GM23338 (cell line): Measurements from ENCODE around the gene NFIA. TPM values are rescaled to one million over a fixed set of nuclear protein-coding genes. Genes with fewer than 3 reads are reported as not detected.

Experiments used
- ATAC-seq: fragments of 200-7000 bp; cut with Tn5 transposase; 3 replicates; pipeline ENCODE4 v1.9.1; 2020
- DNase-seq: peaks from one replicate; pipeline ENCODE4 v3.0.0-alpha.2; 2015; ENCODE audit warnings: low spot score
- H2AFZ ChIP-seq: fragments of 200-600 bp; sonication (generic); 2 replicates; pipeline ENCODE4 v1.8.0; 2016; ENCODE audit warnings: antibody characterized with exemption, mild to moderate bottlenecking, moderate library complexity
- H3F3A ChIP-seq: fragments of 200-600 bp; sonication (generic); replicated peaks from 2 replicates; pipeline ENCODE4 v1.8.0; 2017; ENCODE audit warnings: antibody characterized with exemption, mixed run types, low read depth
- H3K27ac ChIP-seq: fragments of 200-600 bp; sonication (generic); 2 replicates; pipeline ENCODE4 v1.6.1; 2016; ENCODE audit warnings: low read depth
- H3K27me3 ChIP-seq: fragments of 200-600 bp; sonication (generic); 2 replicates; pipeline ENCODE4 v1.8.0; 2016; ENCODE audit warnings: mild to moderate bottlenecking, mixed run types, moderate library complexity; ENCODE audit not compliant: insufficient read depth
- H3K36me3 ChIP-seq: fragments of 200-600 bp; sonication (generic); 2 replicates; pipeline ENCODE4 v1.8.0; 2016; ENCODE audit warnings: mild to moderate bottlenecking; ENCODE audit not compliant: insufficient read depth
- H3K4me1 ChIP-seq: fragments of 200-600 bp; sonication (generic); 2 replicates; pipeline ENCODE4 v1.8.0; 2016; ENCODE audit warnings: mild to moderate bottlenecking, moderate library complexity; ENCODE audit not compliant: insufficient read depth
- H3K4me2 ChIP-seq: fragments of 200-600 bp; sonication (generic); 2 replicates; pipeline ENCODE4 v1.7.1; 2017; ENCODE audit warnings: mixed run types
- H3K4me3 ChIP-seq: fragments of 200-600 bp; sonication (generic); 2 replicates; pipeline ENCODE4 v1.6.1; 2016; ENCODE audit warnings: mixed run types
- H3K79me2 ChIP-seq: fragments of 200-600 bp; sonication (generic); replicated peaks from 2 replicates; pipeline ENCODE4 v1.8.0; 2017; ENCODE audit warnings: mild to moderate bottlenecking; ENCODE audit not compliant: insufficient read depth
- H3K9me2 ChIP-seq: fragments of 200-600 bp; sonication (generic); 2 replicates; pipeline ENCODE4 v1.8.0; 2017; ENCODE audit not compliant: insufficient read depth
- H4K20me1 ChIP-seq: fragments of 200-600 bp; sonication (generic); replicated peaks from 2 replicates; pipeline ENCODE4 v1.8.0; 2017; ENCODE audit warnings: mild to moderate bottlenecking; ENCODE audit not compliant: insufficient read depth
- H3K27ac Mint-ChIP-seq: 2 replicates; pipeline ENCODE4 v1.8.0; 2020; ENCODE audit warnings: inconsistent platforms, mild to moderate bottlenecking, moderate library complexity, mixed read lengths
- H3K27me3 Mint-ChIP-seq: 3 replicates; pipeline ENCODE4 v1.8.0; 2022; ENCODE audit warnings: low read depth, mild to moderate bottlenecking, moderate library complexity, mixed read lengths, inconsistent platforms; ENCODE audit not compliant: insufficient read depth, poor library complexity
- H3K36me3 Mint-ChIP-seq: 3 replicates; pipeline ENCODE4 v1.8.0; 2021; ENCODE audit warnings: low read depth, mild to moderate bottlenecking, inconsistent platforms, moderate library complexity, mixed read lengths
- H3K4me1 Mint-ChIP-seq: 3 replicates; pipeline ENCODE4 v1.8.0; 2020; ENCODE audit warnings: mild to moderate bottlenecking, inconsistent platforms, mixed read lengths
- H3K4me3 Mint-ChIP-seq: 3 replicates; pipeline ENCODE4 v1.8.0; 2021; ENCODE audit warnings: moderate library complexity, mild to moderate bottlenecking, inconsistent platforms, mixed read lengths
- H3K9me3 Mint-ChIP-seq: 3 replicates; pipeline ENCODE4 v1.8.0; 2020; ENCODE audit warnings: moderate library complexity, mild to moderate bottlenecking, inconsistent platforms, mixed read lengths
- CREB1 ChIP-seq: fragments of 250-450 bp; sonication (Bioruptor Pico); IDR thresholded peaks from 2 replicates; pipeline ENCODE4 v1.5.0; 2020; ENCODE audit warnings: low read depth, mild to moderate bottlenecking, moderate library complexity
- CTCF ChIP-seq, 2 experiments: fragments of 200-600 bp in 1 of 2; sonication (generic) in 1 of 2; conservative IDR thresholded peaks; 2 replicates each; pipeline versions ENCODE4 v1.5.1 to v1.6.1; 2016 to 2017; ENCODE audit warnings: antibody characterized with exemption in 2 of 2, low read depth in 2 of 2, mild to moderate bottlenecking in 2 of 2, moderate library complexity in 1 of 2
- ETS1 ChIP-seq: IDR thresholded peaks from 2 replicates; pipeline ENCODE4 v1.6.1; 2016; ENCODE audit warnings: antibody characterized with exemption
- EZH2 ChIP-seq: fragments of 200-600 bp; sonication (generic); IDR thresholded peaks from one replicate; pipeline ENCODE4 v1.8.0; 2017; ENCODE audit warnings: antibody characterized with exemption, mild to moderate bottlenecking, low read depth; ENCODE audit not compliant: unreplicated experiment
- EZH2phosphoT487 ChIP-seq: fragments of 200-600 bp; sonication (generic); IDR thresholded peaks from one replicate; pipeline ENCODE4 v1.8.1; 2018; ENCODE audit warnings: antibody characterized with exemption; ENCODE audit not compliant: unreplicated experiment
- JUNB ChIP-seq: IDR thresholded peaks from one replicate; pipeline ENCODE4 v1.6.1; 2016; ENCODE audit warnings: antibody characterized with exemption; ENCODE audit not compliant: unreplicated experiment
- NANOG ChIP-seq: IDR thresholded peaks from 2 replicates; pipeline ENCODE4 v1.6.1; 2016; ENCODE audit warnings: antibody characterized with exemption, borderline replicate concordance
- POLR2AphosphoS5 ChIP-seq: IDR thresholded peaks from 2 replicates; pipeline ENCODE4 v1.6.1; 2016; ENCODE audit warnings: antibody characterized with exemption, low read depth
- STAT1 ChIP-seq: IDR thresholded peaks from one replicate; pipeline ENCODE4 v1.6.1; 2016; ENCODE audit warnings: antibody characterized with exemption; ENCODE audit not compliant: unreplicated experiment
- ZNF114 ChIP-seq: fragments of 250-450 bp; sonication (Bioruptor Pico); IDR thresholded peaks from 2 replicates; pipeline ENCODE4 v1.5.0; 2020; ENCODE audit warnings: mild to moderate bottlenecking, moderate library complexity
- ZNF331 ChIP-seq: fragments of 250-450 bp; sonication (Bioruptor Pico); IDR thresholded peaks from 2 replicates; pipeline ENCODE4 v1.5.0; 2020; ENCODE audit warnings: low read depth, mild to moderate bottlenecking, moderate library complexity
- polyA plus RNA-seq: library from polyadenylated mRNA; unstranded; fragments of >200 nt; fragmentation: Nextera tagmentation; extraction: Ambion mirVana; gene quantifications from 2 replicates; pipeline ENCODE4 v1.2.1, GENCODE V29; 2016
- total RNA-seq: library from RNA; depleted of rRNA; stranded (reverse); fragments of >200 nt; shearing (Covaris generic); gene quantifications from 2 replicates; pipeline ENCODE4 v1.2.3, GENCODE V29; 2014

Gene NFIA
- total and polyA plus RNA-seq, 2 experiments from 2014 or later: 0.97 to 2.3 TPM

GRCh38 chr1:61389194-61389925 is 307.0 kb downstream of the NFIA start:
- H3K27me3 Mint-ChIP-seq: peaks cover 11% of the 10 kb centered on the region
- H3K4me2 ChIP-seq: no peak overlapping the region
- DNase-seq (no peak), ATAC-seq (no peak)
- peaks cover 13% of the 10 kb centered on the region; the same call in 1 of the 2 replicates for H3K27me3 ChIP-seq
- peaks cover 4% of the 10 kb centered on the region; the same call in 1 of the 3 replicates for H3K4me1 Mint-ChIP-seq
- H3K27ac ChIP-seq: no peak overlapping the region
- no peak overlapping the region for H3K4me3 Mint-ChIP-seq
- no peaks in the 10 kb centered on the region for H4K20me1 ChIP-seq
- no peaks in the 10 kb centered on the region for H3K79me2 ChIP-seq
- TF ChIP-seq ETS1: no peak
- no peak for TF ChIP-seq ZNF331 (CRISPR knock-in tag)
- TF ChIP-seq CREB1 (CRISPR knock-in tag): no peak
- no peak for TF ChIP-seq STAT1
- no peak for TF ChIP-seq EZH2phosphoT487
- no peak for TF ChIP-seq POLR2AphosphoS5
- no peak for TF ChIP-seq EZH2
- TF ChIP-seq ZNF114 (CRISPR knock-in tag): no peak
- no peak for TF ChIP-seq NANOG
- TF ChIP-seq CTCF (conservative IDR thresholded peaks at IDR 0.05; ENCODE audit: low read depth in 2 of 2): no peak
- H3K36me3 ChIP-seq: no peaks in the 10 kb centered on the region
- peaks cover 15% of the 10 kb centered on the region; the same call in 1 of the 2 replicates for H3K9me2 ChIP-seq
- H3K27ac Mint-ChIP-seq: no peak overlapping the region
- H3K36me3 Mint-ChIP-seq: no peaks in the 10 kb centered on the region
- H2AFZ ChIP-seq: no peak overlapping the region
- H3K4me1 ChIP-seq: no peaks in the 10 kb centered on the region
- peaks cover 4% of the 10 kb centered on the region; the same call in 2 of the 3 replicates for H3K9me3 Mint-ChIP-seq
- H3K4me3 ChIP-seq: no peak overlapping the region
- H3F3A ChIP-seq: no peaks in the 10 kb centered on the region

GRCh38 chr1:61389926-61390845 is 307.8 kb downstream of the NFIA start:
- DNase-seq (no peak), ATAC-seq (no peak)
- no peaks in the 10 kb centered on the region for H3K4me1 ChIP-seq
- Mint-ChIP-seq H3K9me3 (peaks cover 4% of the 10 kb centered on the region; the same call in 2 of the 3 replicates), H3K4me1 (peaks cover 4% of the 10 kb centered on the region; the same call in 1 of the 3 replicates), H3K27ac (no peak overlapping the region), H3K27me3 (peaks cover 11% of the 10 kb centered on the region), H3K4me3 (no peak overlapping the region), H3K36me3 (no peaks in the 10 kb centered on the region)
- H3K27ac ChIP-seq: no peak overlapping the region
- no peak overlapping the region for H2AFZ ChIP-seq
- no peaks in the 10 kb centered on the region for H3K79me2 ChIP-seq
- H4K20me1 ChIP-seq: no peaks in the 10 kb centered on the region
- H3K36me3 ChIP-seq: no peaks in the 10 kb centered on the region
- no peak overlapping the region for H3K4me3 ChIP-seq
- no peak overlapping the region for H3K4me2 ChIP-seq
- H3F3A ChIP-seq: no peaks in the 10 kb centered on the region
- H3K27me3 ChIP-seq: peaks cover 13% of the 10 kb centered on the region; the same call in 1 of the 2 replicates
- H3K9me2 ChIP-seq: peaks cover 15% of the 10 kb centered on the region; the same call in 1 of the 2 replicates
- TF ChIP-seq ZNF331 (CRISPR knock-in tag) (no peak), EZH2phosphoT487 (no peak), JUNB (no peak), CREB1 (CRISPR knock-in tag) (no peak), ZNF114 (CRISPR knock-in tag) (no peak), CTCF (conservative IDR thresholded peaks at IDR 0.05; ENCODE audit: low read depth in 2 of 2) (no peak)
